SJSA1 (cell line): Measurements from ENCODE around the gene SLC36A3. TPM values are rescaled to one million over a fixed set of nuclear protein-coding genes. Genes with fewer than 3 reads are reported as not detected.
A peak's percentile ranks its signal among the peaks of the same experiment; 100 is the strongest.

Experiments used
- DNase-seq, 2 experiments: peaks; one replicate each; pipeline ENCODE4 v3.0.0-alpha.2; 2015 to 2020; ENCODE audit warnings: low spot score in 2 of 2, low read depth in 1 of 2
- H3K27ac ChIP-seq: fragments of 250-450 bp; sonication (Bioruptor Pico); 2 replicates; pipeline ENCODE4 v1.5.1; 2020; ENCODE audit warnings: mild to moderate bottlenecking, moderate library complexity
- H3K27me3 ChIP-seq: fragments of 250-450 bp; sonication (Bioruptor Pico); replicated peaks from 2 replicates; pipeline ENCODE4 v1.5.1; 2020; ENCODE audit warnings: mild to moderate bottlenecking, moderate library complexity
- H3K36me3 ChIP-seq: fragments of 250-450 bp; sonication (Bioruptor Pico); 2 replicates; pipeline ENCODE4 v1.5.1; 2020; ENCODE audit warnings: mild to moderate bottlenecking
- H3K4me1 ChIP-seq: fragments of 250-450 bp; sonication (Bioruptor Pico); replicated peaks from 2 replicates; pipeline ENCODE4 v1.6.1; 2021; ENCODE audit warnings: mild to moderate bottlenecking
- H3K4me3 ChIP-seq: fragments of 250-450 bp; sonication (Bioruptor Pico); 2 replicates; pipeline ENCODE4 v1.5.1; 2020; ENCODE audit warnings: mild to moderate bottlenecking
- H3K9me3 ChIP-seq: fragments of 250-450 bp; sonication (Bioruptor Pico); replicated peaks from 2 replicates; pipeline ENCODE4 v1.5.1; 2020; ENCODE audit warnings: mild to moderate bottlenecking
- total RNA-seq: library from RNA; depleted of rRNA; stranded (reverse); fragments of >200 nt; shearing (Covaris generic); gene quantifications from 2 replicates; pipeline ENCODE4 v1.2.3, GENCODE V29; 2014; rRNA removed

SLC36A3 gene
- total RNA-seq = not detected in 2 replicates

GRCh38 chr5:151303666-151304065 is at the start of gene SLC36A3:
TSS of gene SLC36A3 (minus strand) at chr5:151303766. CDS start at chr5:151303354, 412 bp downstream.
- Histone ChIP-seq H3K27me3 (no peaks in the 10 kb centered on the region), H3K9me3 (no peaks in the 10 kb centered on the region), H3K36me3 (no peaks in the 10 kb centered on the region)

GRCh38 chr5:151351671-151352070 is 48.1 kb upstream of the SLC36A3 start:
- H3K27ac ChIP-seq = no peak overlapping the region
- H3K27me3 ChIP-seq = peaks cover 21% of the 10 kb centered on the region
- H3K36me3 ChIP-seq = no peaks in the 10 kb centered on the region
- no peak for DNase-seq
- H3K4me1 ChIP-seq = no peaks in the 10 kb centered on the region
- no peaks in the 10 kb centered on the region for H3K9me3 ChIP-seq
- no peak overlapping the region for H3K4me3 ChIP-seq

More at GRCh38 chr5:151303666-151304065, at the start of gene SLC36A3:
- DNase-seq = no peak
- no peak within 1 kb of the TSS for H3K27ac ChIP-seq
- no peak within 1 kb of the TSS for H3K4me3 ChIP-seq
- H3K4me1 ChIP-seq = no peaks in the 10 kb centered on the region

- H3K27me3 ChIP-seq = peaks cover 21% of the 10 kb centered on the region
- no peak overlapping the region for H3K27ac ChIP-seq
- H3K4me3 ChIP-seq = no peak overlapping the region
- no peak for DNase-seq
- H3K4me1 ChIP-seq = no peaks in the 10 kb centered on the region
- no peaks in the 10 kb centered on the region for H3K36me3 ChIP-seq
- H3K9me3 ChIP-seq = no peaks in the 10 kb centered on the region
Observed at GRCh38 chr5:151348789-151349188, 45.2 kb upstream of the SLC36A3 start.

GRCh38 chr5:151347369-151347768 is 43.8 kb upstream of the SLC36A3 start, which contains the start of gene SLC36A2:
TSS of gene SLC36A2 (minus strand) at chr5:151347559. CDS start at chr5:151347460, 99 bp downstream.
- Histone ChIP-seq H3K9me3 (no peaks in the 10 kb centered on the region), H3K36me3 (no peaks in the 10 kb centered on the region), H3K27me3 (peaks cover 18% of the 10 kb centered on the region), H3K4me3 (no peak within 1 kb of the TSS), H3K27ac (no peak within 1 kb of the TSS), H3K4me1 (no peaks in the 10 kb centered on the region)
- DNase-seq = no peak

- H3K9me3 ChIP-seq = no peaks in the 10 kb centered on the region
- H3K4me1 ChIP-seq = no peaks in the 10 kb centered on the region
- H3K27me3 ChIP-seq = peaks cover 18% of the 10 kb centered on the region
- H3K36me3 ChIP-seq = no peaks in the 10 kb centered on the region
- no peak for DNase-seq
- no peak overlapping the region for H3K27ac ChIP-seq
- H3K4me3 ChIP-seq = no peak overlapping the region
Observed at GRCh38 chr5:151345808-151346478, 42.4 kb upstream of the SLC36A3 start.

GRCh38 chr5:151345187-151345807 is 41.7 kb upstream of the SLC36A3 start:
- Histone ChIP-seq H3K4me3 (no peak overlapping the region), H3K27ac (no peak overlapping the region), H3K4me1 (no peaks in the 10 kb centered on the region), H3K9me3 (no peaks in the 10 kb centered on the region; the same call in 1 of the 2 replicates), H3K27me3 (peaks cover 16% of the 10 kb centered on the region), H3K36me3 (no peaks in the 10 kb centered on the region)
- DNase-seq = no peak

GRCh38 chr5:151344088-151344487 is 40.5 kb upstream of the SLC36A3 start:
- Histone ChIP-seq H3K27me3 (peaks cover 13% of the 10 kb centered on the region), H3K4me3 (no peak overlapping the region), H3K4me1 (no peaks in the 10 kb centered on the region), H3K36me3 (no peaks in the 10 kb centered on the region), H3K27ac (no peak overlapping the region), H3K9me3 (no peaks in the 10 kb centered on the region; the same call in 1 of the 2 replicates)
- DNase-seq = no peak

- H3K27ac ChIP-seq = no peak overlapping the region
- H3K9me3 ChIP-seq = no peaks in the 10 kb centered on the region; the same call in 1 of the 2 replicates
- no peak for DNase-seq
- no peak overlapping the region for H3K4me3 ChIP-seq
- peaks cover 11% of the 10 kb centered on the region for H3K27me3 ChIP-seq
- H3K4me1 ChIP-seq = no peaks in the 10 kb centered on the region
- no peaks in the 10 kb centered on the region for H3K36me3 ChIP-seq
Observed at GRCh38 chr5:151340004-151340403, 36.4 kb upstream of the SLC36A3 start.

GRCh38 chr5:151338734-151339133 is 35.2 kb upstream of the SLC36A3 start:
- H3K4me3 ChIP-seq = no peak overlapping the region
- H3K27ac ChIP-seq = no peak overlapping the region
- peaks cover 11% of the 10 kb centered on the region for H3K27me3 ChIP-seq
- H3K4me1 ChIP-seq = no peaks in the 10 kb centered on the region
- H3K36me3 ChIP-seq = no peaks in the 10 kb centered on the region
- DNase-seq = no peak
- no peaks in the 10 kb centered on the region; the same call in 1 of the 2 replicates for H3K9me3 ChIP-seq

GRCh38 chr5:151332857-151333256 is 29.3 kb upstream of the SLC36A3 start:
- Histone ChIP-seq H3K36me3 (no peaks in the 10 kb centered on the region), H3K4me1 (no peaks in the 10 kb centered on the region), H3K27ac (no peak overlapping the region), H3K27me3 (peaks cover 5% of the 10 kb centered on the region; the same call in 1 of the 2 replicates), H3K4me3 (no peak overlapping the region), H3K9me3 (no peaks in the 10 kb centered on the region)
- no peak for DNase-seq

GRCh38 chr5:151328734-151329133 is 25.2 kb upstream of the SLC36A3 start:
- Histone ChIP-seq H3K36me3 (no peaks in the 10 kb centered on the region), H3K9me3 (no peaks in the 10 kb centered on the region), H3K4me3 (no peak overlapping the region), H3K4me1 (no peaks in the 10 kb centered on the region), H3K27ac (no peak overlapping the region), H3K27me3 (no peaks in the 10 kb centered on the region)
- no peak for DNase-seq

- Histone ChIP-seq H3K36me3 (no peaks in the 10 kb centered on the region), H3K27ac (no peak overlapping the region), H3K4me1 (no peaks in the 10 kb centered on the region), H3K27me3 (no peaks in the 10 kb centered on the region), H3K4me3 (no peak overlapping the region), H3K9me3 (no peaks in the 10 kb centered on the region)
- DNase-seq = no peak
Observed at GRCh38 chr5:151327585-151327984, 24.0 kb upstream of the SLC36A3 start.

- no peak overlapping the region for H3K27ac ChIP-seq
- H3K4me1 ChIP-seq = no peaks in the 10 kb centered on the region
- no peak for DNase-seq
- H3K27me3 ChIP-seq = no peaks in the 10 kb centered on the region
- H3K36me3 ChIP-seq = no peaks in the 10 kb centered on the region
- no peak overlapping the region for H3K4me3 ChIP-seq
- H3K9me3 ChIP-seq = no peaks in the 10 kb centered on the region
Observed at GRCh38 chr5:151326266-151326665, 22.7 kb upstream of the SLC36A3 start.

GRCh38 chr5:151320481-151320880 is 16.9 kb upstream of the SLC36A3 start:
- peak in 1 of 2 experiments; percentile 33 for DNase-seq
- Histone ChIP-seq H3K27me3 (no peaks in the 10 kb centered on the region; the same call in 1 of the 2 replicates), H3K36me3 (no peaks in the 10 kb centered on the region), H3K9me3 (no peaks in the 10 kb centered on the region), H3K4me3 (no peak overlapping the region), H3K27ac (no peak overlapping the region), H3K4me1 (no peaks in the 10 kb centered on the region)
